Activated B cell treated with CpG ODN at 0.5 μM for 24 hours (primary cell): ENCODE data around the gene METTL15. TPM values are rescaled to one million over a fixed set of nuclear protein-coding genes. Genes with fewer than 3 reads are reported as not detected.
A peak's percentile ranks its signal among the peaks of the same experiment; 100 is the strongest.

Experiments used
- ATAC-seq: fragments of 200-7000 bp; cut with Tn5 transposase; one replicate; pipeline ENCODE4 v1.10.0; 2021; ENCODE audit warnings: low read depth, mild to moderate bottlenecking, moderate library complexity
- CTCF ChIA-PET: fragments of 350-600 bp; sonication (Branson Sonifier 250); formaldehyde crosslinking; loops from one replicate; lab custom pipeline; 2021; ENCODE audit warnings: antibody characterized with exemption; lab: Charles Lee
- POLR2A ChIA-PET: fragments of 350-600 bp; sonication (Branson Sonifier 250); formaldehyde crosslinking; loops from one replicate; lab custom pipeline; 2021; ENCODE audit warnings: antibody characterized with exemption; lab: Charles Lee
- DNase-seq: peaks from one replicate; pipeline ENCODE4 v3.0.0; 2022
- H3K27ac Mint-ChIP-seq: one replicate; pipeline ENCODE4 v1.8.0; 2020; ENCODE audit warnings: mixed read lengths
- H3K27me3 Mint-ChIP-seq: one replicate; pipeline ENCODE4 v1.8.0; 2021; ENCODE audit warnings: mixed read lengths
- H3K36me3 Mint-ChIP-seq: one replicate; pipeline ENCODE4 v1.8.0; 2021; ENCODE audit warnings: low read depth, mixed read lengths
- H3K4me1 Mint-ChIP-seq: one replicate; pipeline ENCODE4 v1.8.0; 2021; ENCODE audit warnings: mixed read lengths
- H3K4me3 Mint-ChIP-seq: one replicate; pipeline ENCODE4 v1.8.0; 2020; ENCODE audit warnings: mild to moderate bottlenecking, mixed read lengths
- H3K9me3 Mint-ChIP-seq: one replicate; pipeline ENCODE4 v1.8.0; 2020; ENCODE audit warnings: mixed read lengths
- CTCF ChIP-seq: fragments of 200-600 bp; IDR thresholded peaks from one replicate; pipeline ENCODE4 v1.8.0; 2022; ENCODE audit warnings: antibody characterized with exemption, mild to moderate bottlenecking
- intact Hi-C: fragments of 100-400 bp; cut with micrococcal nuclease; formaldehyde crosslinking; loops from one replicate; pipeline ENCODE4 v1.15.1; 2024
- total RNA-seq: library from RNA; stranded (reverse); gene quantifications from 2 replicates; pipeline ENCODE4 v1.2.3, GENCODE V29; 2022

Gene METTL15
- total RNA-seq, 1 donor from 2014 or later, result 14.2 TPM

- Mint-ChIP-seq H3K9me3 (no peaks in the 10 kb centered on the region), H3K4me3 (no peak overlapping the region), H3K36me3 (peaks cover 12% of the 10 kb centered on the region), H3K4me1 (peaks cover 42% of the 10 kb centered on the region), H3K27me3 (no peaks in the 10 kb centered on the region), H3K27ac (no peak overlapping the region)
- intact Hi-C loops, result no loop called here
- CTCF ChIA-PET, result no interaction called here
- ATAC-seq, result no peak
- no peak for TF ChIP-seq CTCF
- no peak for DNase-seq
- POLR2A ChIA-PET, result no interaction called here
Observed at GRCh38 chr11:28105869-28106268, 2.3 kb upstream of the METTL15 start.

GRCh38 chr11:28106353-28107043, 1.7 kb upstream of the METTL15 start:
- CTCF ChIA-PET, result interaction anchor here (1.5 kb wide), 1 partner anchor 607 kb away, joined by 4 read pairs; no protein-coding TSS in a partner anchor
- Mint-ChIP-seq H3K4me3 (no peak overlapping the region), H3K4me1 (peaks cover 45% of the 10 kb centered on the region), H3K9me3 (no peaks in the 10 kb centered on the region), H3K27me3 (no peaks in the 10 kb centered on the region), H3K36me3 (peaks cover 12% of the 10 kb centered on the region), H3K27ac (no peak overlapping the region)
- intact Hi-C loops, result no loop called here
- ATAC-seq, result no peak
- POLR2A ChIA-PET, result no interaction called here
- TF ChIP-seq CTCF, result no peak
- DNase-seq, result no peak

GRCh38 chr11:28107191-28107749, 918 bp upstream of the METTL15 start:
- Mint-ChIP-seq H3K4me1 (peaks cover 52% of the 10 kb centered on the region), H3K36me3 (peaks cover 15% of the 10 kb centered on the region), H3K27ac (peak overlapping the region; percentile 99), H3K9me3 (no peaks in the 10 kb centered on the region), H3K4me3 (peak overlapping the region; percentile 98), H3K27me3 (no peaks in the 10 kb centered on the region)
- ChIA-PET POLR2A (no interaction called here), CTCF (interaction anchor here (1.5 kb wide), 1 partner anchor 607 kb away, joined by 4 read pairs; no protein-coding TSS in a partner anchor)
- intact Hi-C loops, result no loop called here
- DNase-seq (no peak), ATAC-seq (no peak)
- TF ChIP-seq CTCF, result no peak

GRCh38 chr11:28108958-28109357, 770 bp downstream of the METTL15 start:
- ChIA-PET CTCF (no interaction called here), POLR2A (no interaction called here)
- TF ChIP-seq CTCF, result no peak
- intact Hi-C loops, result loop anchor here (1.0 kb wide), 2 partner anchors 603 to 746 kb away; partner anchors contain the start of genes CCDC34 and LIN7C
- no peak for DNase-seq
- Mint-ChIP-seq H3K4me3 (peak overlapping the region; percentile 98), H3K36me3 (peaks cover 23% of the 10 kb centered on the region), H3K27ac (peak overlapping the region; percentile 99), H3K27me3 (no peaks in the 10 kb centered on the region), H3K9me3 (no peaks in the 10 kb centered on the region), H3K4me1 (peaks cover 55% of the 10 kb centered on the region)
- no peak for ATAC-seq

- Mint-ChIP-seq H3K27ac (peak overlapping the region; percentile 99), H3K4me1 (peaks cover 55% of the 10 kb centered on the region), H3K36me3 (peaks cover 33% of the 10 kb centered on the region), H3K9me3 (no peaks in the 10 kb centered on the region), H3K4me3 (peak overlapping the region; percentile 98), H3K27me3 (no peaks in the 10 kb centered on the region)
- ChIA-PET POLR2A (no interaction called here), CTCF (no interaction called here)
- peak; percentile 36 for DNase-seq
- no peak for TF ChIP-seq CTCF
- peak; percentile 16 for ATAC-seq
- intact Hi-C loops, result no loop called here
Observed at GRCh38 chr11:28110108-28110820, 2.1 kb downstream of the METTL15 start.
